Measurements from ENCODE around the gene CLTCL1. TPM values are rescaled to one million over a fixed set of nuclear protein-coding genes. Genes with fewer than 3 reads are reported as not detected.

Gene CLTCL1
- total RNA-seq, 1 donor from 2014 or later = 5.4 TPM

DNA sequence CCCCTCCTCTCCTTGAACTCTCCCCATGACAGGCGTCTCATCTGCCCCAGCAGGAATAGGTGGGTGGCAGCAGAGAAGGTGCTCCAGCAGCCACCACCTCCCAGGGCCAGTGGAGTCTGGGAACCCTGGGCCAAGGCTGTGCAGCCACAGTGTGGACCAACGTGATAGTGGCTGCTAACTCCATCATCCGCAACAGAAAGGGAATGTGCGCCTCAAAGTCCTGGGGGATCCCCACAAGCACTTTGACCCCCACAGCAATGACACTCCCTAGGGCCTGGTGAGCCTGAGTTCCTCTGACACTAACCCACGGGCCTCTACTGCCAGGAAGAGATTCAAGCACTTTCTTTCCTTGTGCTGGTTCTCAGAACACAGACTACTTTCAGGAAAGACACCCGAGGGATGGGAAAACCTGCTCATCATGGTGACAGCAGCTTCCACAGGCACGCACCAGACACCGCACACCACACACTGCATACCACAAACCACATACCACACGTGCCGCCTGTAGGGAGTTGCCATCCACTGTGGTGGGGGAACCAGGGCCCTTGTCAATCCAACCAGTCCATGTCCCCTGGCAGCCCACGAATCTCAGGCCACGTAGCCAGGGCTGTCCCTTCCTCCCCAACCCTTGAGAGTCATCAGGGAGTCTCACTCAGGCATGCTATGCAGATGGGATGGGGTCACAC, 109.6 kb downstream of the CLTCL1 start:
- Histone ChIP-seq H3K4me3 (no peak overlapping the region), H3K36me3 (no peaks in the 10 kb centered on the region), H3K27me3 (no peaks in the 10 kb centered on the region), H3K27ac (no peak overlapping the region), H3K9me3 (no peaks in the 10 kb centered on the region), H3K4me1 (peaks cover 20% of the 10 kb centered on the region)
- intact Hi-C loops (cut with DNase I) = no loop called here
- no peak for TF ChIP-seq POLR2AphosphoS5 (IDR thresholded peaks at IDR 0.05; ENCODE audit: insufficient read depth in 1 of 2, low read depth in 1 of 2)
- no peak for TF ChIP-seq CTCF (IDR thresholded peaks at IDR 0.05)
- no peak for TF ChIP-seq POLR2A (IDR thresholded peaks at IDR 0.05)
- DNase-seq (ENCODE audit: extremely low spot score in 2 of 2) = no peak

- H3K4me3 ChIP-seq = no peak overlapping the region
- TF ChIP-seq POLR2AphosphoS5 (IDR thresholded peaks at IDR 0.05; ENCODE audit: insufficient read depth in 1 of 2, low read depth in 1 of 2) (no peak), CTCF (IDR thresholded peaks at IDR 0.05) (no peak), POLR2A (IDR thresholded peaks at IDR 0.05) (no peak)
- H3K9me3 ChIP-seq = no peaks in the 10 kb centered on the region
- intact Hi-C loops (cut with DNase I) = no loop called here
- no peak overlapping the region for H3K27ac ChIP-seq
- DNase-seq (ENCODE audit: extremely low spot score in 2 of 2) = no peak
- H3K4me1 ChIP-seq = peaks cover 28% of the 10 kb centered on the region
- no peaks in the 10 kb centered on the region for H3K27me3 ChIP-seq
- H3K36me3 ChIP-seq = no peaks in the 10 kb centered on the region
These were observed 110.6 kb downstream of the CLTCL1 start for GRCh38 chr22:19180740-19181410.

DNA sequence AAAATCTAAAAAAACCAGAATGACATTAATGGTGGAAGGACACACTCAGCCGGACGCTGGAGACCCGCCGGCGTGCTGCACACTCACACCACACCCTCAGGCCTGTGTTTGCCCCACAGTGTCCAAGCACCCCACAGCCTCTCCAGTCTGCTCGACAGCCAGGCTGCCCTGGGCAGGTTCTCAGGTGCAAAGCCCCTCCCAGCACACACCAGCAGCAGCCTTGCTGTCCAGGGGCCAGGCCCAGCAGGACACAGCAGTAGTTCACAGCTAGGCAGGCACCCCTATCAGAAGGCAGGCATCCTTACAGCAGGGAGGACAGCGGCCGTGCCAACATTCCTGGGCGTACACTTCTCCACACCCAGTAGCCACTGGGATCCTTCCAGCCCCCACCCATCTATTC, 111.3 kb downstream of the CLTCL1 start:
- Histone ChIP-seq H3K27me3 (no peaks in the 10 kb centered on the region), H3K4me3 (no peak overlapping the region), H3K4me1 (peaks cover 32% of the 10 kb centered on the region), H3K9me3 (no peaks in the 10 kb centered on the region), H3K36me3 (no peaks in the 10 kb centered on the region), H3K27ac (no peak overlapping the region)
- TF ChIP-seq POLR2AphosphoS5 (IDR thresholded peaks at IDR 0.05; ENCODE audit: insufficient read depth in 1 of 2, low read depth in 1 of 2) = no peak
- TF ChIP-seq POLR2A (IDR thresholded peaks at IDR 0.05) = no peak
- TF ChIP-seq CTCF (IDR thresholded peaks at IDR 0.05) = no peak
- no peak for DNase-seq (ENCODE audit: extremely low spot score in 2 of 2)
- intact Hi-C loops (cut with DNase I) = no loop called here

DNA sequence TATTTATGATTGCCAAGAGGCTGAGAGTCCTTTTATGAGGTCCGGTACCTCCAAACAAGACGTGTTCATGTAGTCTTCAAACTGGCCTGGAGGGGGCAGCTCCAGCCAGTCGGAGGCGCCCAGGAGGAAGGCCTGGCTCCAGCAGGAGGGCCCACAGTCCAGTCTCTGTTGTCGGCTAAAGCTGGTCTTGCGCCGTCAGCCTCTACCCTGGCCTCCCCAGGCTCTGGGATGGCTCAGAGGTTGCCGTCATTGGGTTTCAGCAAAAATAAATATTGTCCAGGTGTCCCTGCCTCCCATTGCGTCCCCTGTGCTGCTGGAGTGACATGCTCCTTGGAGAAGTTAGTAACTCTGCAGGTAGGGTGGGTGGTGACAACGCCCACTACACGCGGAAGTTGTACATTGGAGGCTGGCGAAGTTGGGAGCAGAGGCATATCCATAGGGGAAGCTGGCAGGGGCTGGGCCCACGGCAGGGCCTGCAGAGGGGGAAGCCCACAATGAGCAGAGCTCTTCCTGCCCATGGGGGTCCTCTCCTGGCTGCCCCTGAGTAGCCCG, 111.9 kb downstream of the CLTCL1 start:
- no peaks in the 10 kb centered on the region for H3K36me3 ChIP-seq
- peak overlapping the region; percentile 79 for H3K27ac ChIP-seq
- no peak for DNase-seq (ENCODE audit: extremely low spot score in 2 of 2)
- no peaks in the 10 kb centered on the region for H3K27me3 ChIP-seq
- TF ChIP-seq POLR2AphosphoS5 (IDR thresholded peaks at IDR 0.05; ENCODE audit: insufficient read depth in 1 of 2, low read depth in 1 of 2) (peak in 1 of 2 donors; percentile 10), POLR2A (IDR thresholded peaks at IDR 0.05) (no peak), CTCF (IDR thresholded peaks at IDR 0.05) (peak in 2 of 3 experiments; percentile 32 to 62)
- H3K9me3 ChIP-seq = no peaks in the 10 kb centered on the region
- H3K4me1 ChIP-seq = peaks cover 38% of the 10 kb centered on the region
- peak overlapping the region; percentile 72 to 92 for H3K4me3 ChIP-seq
- intact Hi-C loops (cut with DNase I) = no loop called here
